H1 (cell line): Measurements from ENCODE around the gene TMEM52B. TPM values are rescaled to one million over a fixed set of nuclear protein-coding genes. Genes with fewer than 3 reads are reported as not detected.
"Not testable (repeated sequence)": the region's sequence is repeated elsewhere in the genome, so short reads cannot be mapped to it uniquely, and the experiment has no call there.

Source experiments
- CTCF ChIA-PET: fragments of 300-600 bp; sonication (Branson Sonifier 250); formaldehyde crosslinking; loops from one replicate; lab custom pipeline; 2021; ENCODE audit not compliant: partially characterized antibody; lab: Charles Lee
- POLR2A ChIA-PET: fragments of 300-600 bp; sonication (Branson Sonifier 250); formaldehyde crosslinking; loops from one replicate; lab custom pipeline; 2021; ENCODE audit warnings: inconsistent platforms; ENCODE audit not compliant: partially characterized antibody; lab: Charles Lee
- DNase-seq, 2 experiments: peaks; one replicate each; pipeline versions ENCODE4 v3.0.0 to v3.0.0-alpha.2; 2010 to 2022; ENCODE audit warnings: low spot score in 2 of 2, low read depth in 1 of 2, mixed read lengths in 1 of 2
- FAIRE-seq: peaks from 2 replicates; lab custom pipeline; 2011; peaks lifted over from hg19 to GRCh38; lab: Jason Lieb, UNC
- H2AFZ ChIP-seq: 2 replicates; pipeline ENCODE4 v1.8.1; 2012; ENCODE audit warnings: low read length, inconsistent platforms
- H2AK5ac ChIP-seq: 2 replicates; pipeline ENCODE4 v1.6.1; 2013; ENCODE audit warnings: low read depth, low read length
- H2BK120ac ChIP-seq: replicated peaks from 2 replicates; pipeline ENCODE3; 2013; ENCODE audit warnings: low read depth, low read length, inconsistent platforms
- H2BK12ac ChIP-seq: 2 replicates; pipeline ENCODE4 v1.6.1; 2013; ENCODE audit warnings: low read depth, low read length
- H2BK15ac ChIP-seq: 2 replicates; pipeline ENCODE4 v1.6.1; 2013; ENCODE audit warnings: low read length
- H2BK20ac ChIP-seq: 2 replicates; pipeline ENCODE4 v1.6.1; 2013; ENCODE audit warnings: low read length
- H2BK5ac ChIP-seq: 2 replicates; pipeline ENCODE4 v1.6.1; 2013; ENCODE audit warnings: low read depth, low read length
- H3K14ac ChIP-seq: 2 replicates; pipeline ENCODE4 v1.6.1; 2013; ENCODE audit warnings: inconsistent platforms; ENCODE audit not compliant: insufficient read length
- H3K18ac ChIP-seq: 2 replicates; pipeline ENCODE4 v1.6.1; 2013; ENCODE audit warnings: low read length; ENCODE audit errors: extremely low read depth
- H3K23ac ChIP-seq: 2 replicates; pipeline ENCODE4 v1.6.1; 2013; ENCODE audit warnings: inconsistent platforms; ENCODE audit not compliant: insufficient read length
- H3K23me2 ChIP-seq: 2 replicates; pipeline ENCODE4 v1.6.1; 2013; ENCODE audit warnings: low read depth, low read length
- H3K27ac ChIP-seq: 2 replicates; pipeline ENCODE4 v1.6.1; 2011; ENCODE audit warnings: low read depth, low read length, inconsistent platforms
- H3K27me3 ChIP-seq, 4 experiments: replicated peaks in 1 of 4; 1 replicate in 1 of 4; 2 replicates in 3 of 4; pipeline versions ENCODE4 v1.6.1 to v1.8.1; 2011 to 2013; ENCODE audit warnings: low read length in 3 of 4, mild to moderate bottlenecking in 3 of 4, inconsistent platforms in 2 of 4, mixed read lengths in 2 of 4, moderate library complexity in 1 of 4; ENCODE audit not compliant: control insufficient read depth in 3 of 4, insufficient read depth in 3 of 4; ENCODE audit errors: extremely low read depth in 1 of 4
- H3K36me3 ChIP-seq, 4 experiments: 2 replicates each; pipeline versions ENCODE4 v1.6.1 to v1.8.1; 2011 to 2013; ENCODE audit warnings: mild to moderate bottlenecking in 4 of 4, low read length in 3 of 4, moderate library complexity in 2 of 4, control low read depth in 1 of 4, inconsistent platforms in 1 of 4; ENCODE audit not compliant: insufficient read depth in 4 of 4, control insufficient read depth in 2 of 4
- H3K4ac ChIP-seq: replicated peaks from 2 replicates; pipeline ENCODE3; 2013; ENCODE audit warnings: low read length, low read depth, mixed read lengths, inconsistent platforms; ENCODE audit not compliant: insufficient read length
- H3K4me1 ChIP-seq, 4 experiments: replicated peaks in 1 of 4; 1 replicate in 1 of 4; 2 replicates in 3 of 4; pipeline versions ENCODE4 v1.6.1 to v1.8.1; 2011 to 2013; ENCODE audit warnings: low read length in 3 of 4, inconsistent platforms in 2 of 4, mixed read lengths in 1 of 4; ENCODE audit not compliant: insufficient read depth in 4 of 4, control insufficient read depth in 3 of 4
- H3K4me2 ChIP-seq, 2 experiments: 2 replicates each; pipeline versions ENCODE4 v1.6.1 to v1.8.1; 2011 to 2013; ENCODE audit warnings: low read depth in 2 of 2, low read length in 2 of 2, control low read depth in 1 of 2, inconsistent platforms in 1 of 2, mild to moderate bottlenecking in 1 of 2; ENCODE audit not compliant: insufficient read depth in 1 of 2
- H3K4me3 ChIP-seq, 4 experiments: fragments of 200-600, 300-600 bp in 1 of 4; sonication (generic), shearing (Covaris generic), sonication (Bioruptor Twin) in 1 of 4; 2 replicates each; pipeline versions ENCODE4 v1.5.1 to v1.8.1; 2011 to 2016; ENCODE audit warnings: low read length in 4 of 4, low read depth in 3 of 4, control low read depth in 2 of 4, inconsistent platforms in 2 of 4, mild to moderate bottlenecking in 2 of 4, mixed read lengths in 1 of 4, moderate library complexity in 1 of 4; ENCODE audit not compliant: insufficient read depth in 2 of 4; ENCODE audit errors: extremely low read depth in 1 of 4
- H3K56ac ChIP-seq: replicated peaks from 2 replicates; pipeline ENCODE3; 2013; ENCODE audit warnings: low read depth, mild to moderate bottlenecking, mixed read lengths, low read length, inconsistent platforms; ENCODE audit not compliant: insufficient read length
- H3K79me1 ChIP-seq: 2 replicates; pipeline ENCODE4 v1.6.1; 2013; ENCODE audit warnings: low read depth, low read length, control low read depth
- H3K79me2 ChIP-seq, 2 experiments: 2 replicates each; pipeline versions ENCODE4 v1.6.1 to v1.8.1; 2012 to 2013; ENCODE audit warnings: low read length in 2 of 2, mild to moderate bottlenecking in 2 of 2, inconsistent platforms in 1 of 2; ENCODE audit not compliant: insufficient read depth in 2 of 2, control insufficient read depth in 1 of 2
- H3K9ac ChIP-seq, 4 experiments: replicated peaks in 1 of 4; 1 replicate in 1 of 4; 2 replicates in 3 of 4; pipeline versions ENCODE4 v1.6.1 to v1.8.1; 2011 to 2013; ENCODE audit warnings: low read depth in 3 of 4, low read length in 3 of 4, control low read depth in 2 of 4, mild to moderate bottlenecking in 2 of 4, moderate library complexity in 2 of 4, inconsistent platforms in 1 of 4; ENCODE audit errors: extremely low read depth in 1 of 4
- H3K9me3 ChIP-seq, 2 experiments: 2 replicates each; pipeline versions ENCODE4 v1.6.1 to v1.8.1; 2012 to 2013; ENCODE audit warnings: mild to moderate bottlenecking in 2 of 2, moderate library complexity in 2 of 2, control low read depth in 1 of 2, inconsistent platforms in 1 of 2, low read depth in 1 of 2, low read length in 1 of 2, mixed read lengths in 1 of 2; ENCODE audit not compliant: insufficient read depth in 2 of 2
- H4K20me1 ChIP-seq, 2 experiments: replicated peaks in 1 of 2; 2 replicates each; pipeline versions ENCODE3 to v1.8.1; 2011 to 2013; ENCODE audit warnings: inconsistent platforms in 2 of 2, low read length in 2 of 2, mild to moderate bottlenecking in 1 of 2; ENCODE audit not compliant: insufficient read depth in 2 of 2, control insufficient read depth in 1 of 2
- H4K5ac ChIP-seq: 2 replicates; pipeline ENCODE4 v1.6.1; 2013; ENCODE audit warnings: low read length, low read depth, mixed read lengths, inconsistent platforms; ENCODE audit not compliant: insufficient read length
- H4K8ac ChIP-seq: 2 replicates; pipeline ENCODE4 v1.8.0; 2013; ENCODE audit warnings: mild to moderate bottlenecking, moderate library complexity, low read length, inconsistent platforms; ENCODE audit not compliant: insufficient read depth; ENCODE audit errors: extremely low read depth
- H4K91ac ChIP-seq: replicated peaks from 2 replicates; pipeline ENCODE3; 2013; ENCODE audit warnings: low read length, mixed read lengths, inconsistent platforms; ENCODE audit not compliant: insufficient read length
- CBX5 ChIP-seq: fragments of 300-800, 300-1000 bp; sonication (generic); IDR thresholded peaks from 2 replicates; pipeline ENCODE4 v1.7.1; 2016; ENCODE audit warnings: antibody characterized with exemption, low read length, low read depth
- CBX8 ChIP-seq: fragments of 300-800, 300-1000 bp; sonication (generic); IDR thresholded peaks from 2 replicates; pipeline ENCODE4 v1.7.1; 2016; ENCODE audit warnings: low read depth, low read length, borderline replicate concordance
- POLR2AphosphoS5 ChIP-seq: IDR thresholded peaks from 2 replicates; pipeline ENCODE4 v1.6.1; 2011; ENCODE audit warnings: low read depth, low read length
- RFX5 ChIP-seq: IDR thresholded peaks from 2 replicates; pipeline ENCODE4 v1.6.1; 2011; ENCODE audit warnings: low read depth, low read length, improper control_type of control experiment, borderline replicate concordance
- RXRA ChIP-seq: IDR thresholded peaks from 2 replicates; pipeline ENCODE4 v1.6.1; 2011; ENCODE audit warnings: low read depth, mild to moderate bottlenecking, low read length, moderate library complexity; ENCODE audit not compliant: insufficient read depth
- SAP30 ChIP-seq: fragments of 300-600 bp; sonication (generic); IDR thresholded peaks from 2 replicates; pipeline ENCODE4 v1.7.1; 2012; ENCODE audit warnings: low read length, moderate library complexity, mild to moderate bottlenecking, inconsistent platforms; ENCODE audit not compliant: insufficient read depth, insufficient replicate concordance
- SIX5 ChIP-seq: IDR thresholded peaks from 2 replicates; pipeline ENCODE4 v1.6.1; 2011; ENCODE audit warnings: mild to moderate bottlenecking, low read depth, low read length
- TCF12 ChIP-seq: IDR thresholded peaks from 2 replicates; pipeline ENCODE4 v1.6.1; 2011; ENCODE audit warnings: low read depth, mild to moderate bottlenecking, low read length
- WGBS, 2 experiments: shearing (Covaris generic) in 1 of 2; methylation state at CpG; one replicate each; pipeline versions ENCODE4 v1.1.6 to v1.1.7; 2013 to 2015; ENCODE audit warnings: low lambda C conversion rate in 2 of 2, mixed read lengths in 2 of 2, inconsistent platforms in 1 of 2, low coverage in 1 of 2, missing lambda C conversion rate in 1 of 2; ENCODE audit not compliant: insufficient replicate concordance in 2 of 2, insufficient coverage in 1 of 2, insufficient read length in 1 of 2; ENCODE audit errors: extremely low coverage in 1 of 2, missing lambda C conversion rate in 1 of 2; 5-methylcytosine and 5-hydroxymethylcytosine counted together
- polyA plus RNA-seq, 7 experiments: library from polyadenylated mRNA; depleted of rRNA in 3 of 7; stranded (reverse) in 5 of 7; unstranded in 2 of 7; fragments of >200 nt in 5 of 7; fragments of 200-250 nt in 2 of 7; gene quantifications; 1 replicate in 5 of 7; 2 replicates in 1 of 7; 4 replicates in 1 of 7; pipeline versions ENCODE4 v1.2.1 to v1.2.3, GENCODE V29; 2011 to 2013; ENCODE audit warnings: missing spikeins in 2 of 7, mixed read lengths in 2 of 7
- total RNA-seq: library from RNA; stranded (reverse); fragmentation: NEBNext Ultra II Directional; extraction: Animal tissue kit (Norgen Biotek cat#: 25700); gene quantifications from 2 replicates; pipeline ENCODE4 v1.2.1, GENCODE V29; 2021

TMEM52B gene
- total and polyA plus RNA-seq, 2 of the 8 experiments (the other 6 are each of a cell fraction or from before 2014, with no cell fraction given), result not detected

DNA sequence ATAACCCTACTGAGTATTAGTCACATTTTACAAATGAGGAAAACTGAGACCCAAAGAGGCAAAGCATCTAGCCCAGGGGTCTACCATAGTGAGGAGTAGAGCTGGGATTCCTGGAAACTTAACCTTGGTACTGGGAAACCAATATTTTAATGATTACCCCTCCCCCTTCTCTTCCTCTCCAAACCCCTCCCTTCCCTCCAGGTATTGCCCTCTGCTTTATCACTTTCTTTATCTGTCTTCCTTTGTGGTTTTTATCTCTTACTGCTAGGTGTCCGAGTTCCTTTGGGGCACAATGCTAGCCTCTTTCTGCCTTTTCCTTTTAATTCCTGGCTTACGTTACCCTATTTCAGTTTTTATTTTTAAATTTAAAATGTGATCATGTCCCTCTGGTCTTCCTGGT lies 36.6 kb downstream of the TMEM52B start (continued):
- TF ChIP-seq RXRA, result no peak
- TF ChIP-seq POLR2AphosphoS5, result no peak
- no peak for TF ChIP-seq CBX5
- TF ChIP-seq SAP30, result no peak
- TF ChIP-seq SIX5, result no peak
- TF ChIP-seq CBX8, result no peak
- TF ChIP-seq TCF12, result no peak
- TF ChIP-seq RFX5, result no peak

GRCh38 chr12:10215946-10216345 lies 37.1 kb downstream of the TMEM52B start:
- POLR2A ChIA-PET, FAIRE-seq, H2BK120ac ChIP-seq, H3K27ac ChIP-seq, H4K8ac ChIP-seq, H2AFZ ChIP-seq, H3K79me1 ChIP-seq, H3K27me3 ChIP-seq, H4K91ac ChIP-seq, H2BK20ac ChIP-seq, H4K20me1 ChIP-seq, H2AK5ac ChIP-seq, H2BK15ac ChIP-seq, H4K5ac ChIP-seq, H3K9me3 ChIP-seq, H3K18ac ChIP-seq, H3K14ac ChIP-seq, H3K23me2 ChIP-seq, CTCF ChIA-PET, H3K23ac ChIP-seq, H3K4ac ChIP-seq, H3K56ac ChIP-seq, H2BK12ac ChIP-seq, DNase-seq, H3K9ac ChIP-seq, H3K4me1 ChIP-seq, H2BK5ac ChIP-seq: not testable (repeated sequence)
- Histone ChIP-seq H3K36me3 (peaks cover 7 to 19% (median 14%) of the 10 kb centered on the region in 4 experiments), H3K4me2 (peak overlapping the region in 1 of 2 experiments; percentile 72; a peak in 1 of 4 replicates), H3K79me2 (peaks cover 0 to 38% of the 10 kb centered on the region in 2 experiments; a peak in 3 of 4 replicates), H3K4me3 (peak overlapping the region in 1 of 4 experiments; percentile 97; a peak in 1 of 8 replicates)
- 91% methylated on average over 13 of the region's 13 CpGs; no CpG with 5 or more reads in 1 of the 2 experiments for WGBS, 2 experiments
